Omental fat pad (tissue), 4 donors: ENCODE measurements around the gene STK4. TPM values are rescaled to one million over a fixed set of nuclear protein-coding genes. Genes with fewer than 3 reads are reported as not detected.

Source experiments
- ATAC-seq: fragments of 150-250 bp; one replicate; pipeline ENCODE4 v1.9.1; 2016; ENCODE audit warnings: mild to moderate bottlenecking, moderate library complexity; ENCODE audit not compliant: low FRiP score
- DNase-seq: peaks from one replicate; pipeline ENCODE4 v3.0.0-alpha.2; 2019; ENCODE audit warnings: low spot score
- CTCF ChIP-seq, 3 donors: fragments of 450-650 bp; IDR thresholded peaks; one replicate each; pipeline ENCODE4 v1.5.1; 2016 to 2017; ENCODE audit warnings: antibody characterized with exemption in 3 of 3, mild to moderate bottlenecking in 3 of 3, moderate library complexity in 2 of 3
- total RNA-seq, 4 donors: library from RNA; depleted of rRNA; stranded (reverse); fragments of >200 nt; gene quantifications; one replicate each; pipeline ENCODE4 v1.1.0, GENCODE V29; 2016

Gene STK4
- total RNA-seq, 4 donors from 2014 or later = 26.4 to 51.9 (median 38.6) TPM

- DNase-seq (no peak), ATAC-seq (no peak)
- no peak for TF ChIP-seq CTCF (IDR thresholded peaks at IDR 0.05)
These were observed 76.7 kb downstream of the STK4 start for GRCh38 chr20:45042978-45043377.

DNA sequence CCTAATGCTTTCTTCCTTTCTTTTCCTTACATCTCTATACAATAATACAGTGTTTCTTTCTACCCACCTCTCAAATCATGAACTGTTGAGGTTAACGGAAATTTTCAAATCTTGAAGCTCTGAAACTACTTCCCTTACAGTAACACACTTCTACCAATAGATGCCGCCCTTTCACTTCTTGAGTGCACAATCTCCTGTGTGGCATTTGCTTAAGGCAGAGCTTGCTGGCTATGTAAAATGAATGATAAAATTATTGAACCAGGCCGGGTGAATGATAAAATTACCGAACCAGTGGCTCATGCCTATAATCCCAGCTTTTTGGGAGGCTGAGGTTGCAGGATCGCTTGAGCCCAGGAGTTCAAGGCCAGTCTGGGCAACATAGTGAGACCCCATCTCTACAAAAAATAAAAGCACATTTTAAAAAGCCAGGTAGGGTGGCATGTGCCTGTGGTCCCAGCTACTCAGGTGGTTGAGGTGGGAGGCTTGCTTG lies 77.8 kb downstream of the STK4 start:
- ATAC-seq (peak; percentile 78), DNase-seq (no peak)
- TF ChIP-seq CTCF (IDR thresholded peaks at IDR 0.05) = no peak

DNA sequence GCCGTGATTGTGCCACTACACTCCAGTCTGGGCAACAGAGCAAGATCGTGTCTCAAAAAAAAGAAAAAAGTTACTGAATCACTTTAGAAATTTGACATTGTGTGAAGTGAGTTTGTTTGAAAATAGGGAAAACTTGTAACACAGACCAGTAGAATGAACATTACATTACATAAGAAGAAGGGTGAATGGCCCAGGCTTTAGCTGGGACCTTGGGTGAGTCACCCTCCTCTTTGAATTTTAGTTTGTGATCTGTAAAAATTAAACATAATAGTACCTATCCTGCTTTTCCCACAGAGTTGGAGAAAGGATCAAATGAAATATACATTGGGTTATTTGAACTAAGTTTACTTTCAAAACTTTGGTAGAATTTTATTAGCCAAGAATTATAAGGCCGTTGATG lies 78.3 kb downstream of the STK4 start:
- ATAC-seq (no peak), DNase-seq (no peak)
- no peak for TF ChIP-seq CTCF (IDR thresholded peaks at IDR 0.05)

DNA sequence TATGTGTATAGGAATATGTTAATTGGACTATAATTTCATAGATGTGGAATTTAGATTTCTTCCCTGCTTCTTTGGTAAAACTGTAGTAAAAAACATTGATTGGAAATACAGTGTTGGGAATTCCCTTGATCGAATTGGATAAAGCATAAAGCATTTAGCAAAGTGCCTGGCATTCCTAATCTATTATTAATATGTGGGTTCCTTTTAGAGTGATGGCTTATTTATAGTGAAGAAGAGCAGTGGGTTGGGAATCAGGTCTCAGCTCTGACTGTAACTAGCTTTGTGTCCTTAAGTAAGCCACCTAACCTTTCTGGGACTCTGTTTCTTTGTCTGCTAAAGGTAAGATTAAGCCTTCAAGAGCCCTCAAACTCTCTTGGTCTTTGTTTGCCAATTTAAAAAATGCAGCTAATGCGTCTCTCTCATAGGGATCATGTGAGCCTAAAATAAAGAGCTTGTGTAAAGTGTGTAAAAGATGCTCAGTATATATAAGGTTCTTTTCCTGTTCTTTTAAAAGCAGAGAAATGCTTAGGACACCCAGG lies 81.3 kb downstream of the STK4 start:
- no peak for TF ChIP-seq CTCF (IDR thresholded peaks at IDR 0.05)
- ATAC-seq (no peak), DNase-seq (no peak)

DNA sequence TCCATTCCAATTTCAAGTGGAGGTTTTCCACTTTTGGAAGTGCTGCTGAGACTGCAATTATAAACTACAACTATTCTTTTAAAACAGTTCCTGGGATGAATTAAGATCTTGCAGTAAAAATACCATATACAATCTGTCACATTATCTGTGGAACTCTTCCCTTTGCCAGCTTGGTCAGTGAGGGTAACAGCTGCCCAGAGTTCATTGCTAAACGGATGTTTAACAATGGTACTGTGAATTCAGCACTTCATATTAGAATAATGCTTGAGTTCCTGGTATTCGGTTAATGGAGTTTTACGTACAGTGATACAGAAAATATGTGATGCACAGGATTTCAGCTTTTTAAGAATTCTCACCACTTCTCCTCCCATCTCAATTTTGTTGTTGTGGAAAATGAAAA lies 83.1 kb downstream of the STK4 start:
- no peak for DNase-seq
- TF ChIP-seq CTCF (IDR thresholded peaks at IDR 0.05) = no peak
- ATAC-seq = no peak

DNA sequence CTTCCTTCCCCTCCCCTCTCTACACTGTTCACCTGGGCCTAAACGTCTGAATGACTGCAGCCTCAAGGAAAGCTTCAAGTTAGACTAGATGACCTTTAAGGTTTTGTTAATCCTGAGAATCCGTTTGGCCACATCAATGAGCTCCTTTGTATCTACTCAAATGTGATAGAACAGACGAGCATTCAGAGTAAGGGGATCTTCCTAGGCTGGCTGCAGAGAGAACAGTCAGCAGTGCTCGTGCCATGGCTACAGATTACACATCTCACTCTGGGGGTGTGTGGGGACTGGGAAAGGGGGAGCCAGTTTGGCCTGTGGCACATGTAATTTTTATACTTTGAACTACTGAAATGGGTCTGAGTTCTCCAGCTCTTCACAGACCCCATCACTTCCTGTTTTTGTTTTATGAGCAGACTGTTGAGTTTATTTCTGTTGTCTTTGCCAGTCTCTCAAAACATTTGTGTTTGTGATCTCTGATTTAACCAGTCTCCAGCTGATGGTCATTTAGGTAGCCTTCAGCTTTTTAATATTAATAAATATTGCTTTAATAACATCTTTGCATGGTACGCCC lies 83.7 kb downstream of the STK4 start:
- ATAC-seq = no peak
- DNase-seq = no peak
- TF ChIP-seq CTCF (IDR thresholded peaks at IDR 0.05) = no peak
